ENCODE measurements around the gene MS4A8. TPM values are rescaled to one million over a fixed set of nuclear protein-coding genes. Genes with fewer than 3 reads are reported as not detected.

The MS4A8 gene
- total RNA-seq, 1 experiment from 2014 or later = not detected

DNA sequence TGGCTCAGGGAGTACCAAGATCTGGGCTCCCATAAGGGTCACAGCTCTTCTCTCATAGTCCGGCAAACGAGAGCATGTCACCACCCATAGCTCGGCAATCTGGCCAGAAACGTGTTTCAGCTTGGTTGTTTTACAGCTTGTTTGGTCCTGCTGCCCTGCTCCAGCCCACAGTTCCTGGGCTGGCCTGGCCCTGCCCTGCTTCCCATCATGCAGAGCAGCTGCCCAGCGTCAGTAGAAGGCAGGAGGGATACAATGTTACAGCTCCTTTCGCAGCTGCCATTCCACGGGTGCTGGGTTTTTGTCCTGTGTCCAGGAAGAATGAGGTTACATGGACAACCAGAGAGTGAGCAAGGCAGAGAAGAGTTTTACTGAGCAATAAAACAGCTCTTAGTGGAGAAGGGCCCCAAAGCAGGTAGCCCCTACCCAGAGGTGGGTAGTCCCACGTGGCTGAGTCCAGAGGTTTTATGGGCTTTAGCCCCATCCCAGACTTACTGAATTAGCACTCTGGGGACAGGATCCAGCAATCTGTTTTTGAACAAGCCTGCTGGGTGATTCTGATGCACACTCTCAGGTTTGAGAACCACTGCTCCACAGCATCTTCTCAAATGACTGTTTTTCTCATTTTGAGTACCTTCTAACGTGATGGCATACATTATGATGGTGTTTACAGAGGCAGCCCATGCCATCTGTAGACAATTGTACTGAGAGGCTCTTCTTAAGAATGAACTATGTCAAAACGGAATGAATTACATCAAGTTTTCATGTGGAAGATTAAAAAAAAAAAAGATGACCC lies 19.3 kb downstream of the MS4A8 start:
- H3K36me3 Mint-ChIP-seq (ENCODE audit: insufficient read depth in 1 of 3, low read depth in 3 of 3) = peaks cover 2 to 10% (median 2%) of the 10 kb centered on the region in 3 experiments; a peak in 5 of 7 replicates
- TF ChIP-seq CTCF (conservative IDR thresholded peaks at IDR 0.05) = no peak
- H3K4me1 ChIP-seq (ENCODE audit: insufficient read depth, low read length) = no peaks in the 10 kb centered on the region

More for the DNA sequence above, 19.3 kb downstream of the MS4A8 start:
- Histone ChIP-seq H3K18ac (ENCODE audit: insufficient read length, low read depth, low read length) (no peak overlapping the region), H3T11ph (ENCODE audit: low read length) (no peak overlapping the region), H3K4me2 (ENCODE audit: insufficient read depth, insufficient read length, low read length) (no peak overlapping the region), H2BK5ac (ENCODE audit: insufficient read length, low read length) (no peak overlapping the region), H3K79me1 (ENCODE audit: insufficient read depth, low read depth, low read length, poor library complexity, severe bottlenecking) (no peaks in the 10 kb centered on the region), H3K56ac (ENCODE audit: insufficient read length, low read depth, low read length) (no peak overlapping the region), H2BK120ac (ENCODE audit: low read depth, low read length, poor library complexity, severe bottlenecking) (no peak overlapping the region), H4K20me1 (ENCODE audit: control insufficient read depth, insufficient read depth, insufficient read length) (no peaks in the 10 kb centered on the region), H4K8ac (replicated peaks; ENCODE audit: insufficient read length, low read depth, low read length) (no peak overlapping the region), H2BK12ac (ENCODE audit: insufficient read length, low read depth, low read length) (no peak overlapping the region), H3K79me2 (ENCODE audit: insufficient read depth, low read length) (no peaks in the 10 kb centered on the region), H3K23ac (ENCODE audit: insufficient read length, low read depth, low read length) (no peak overlapping the region), H4K91ac (ENCODE audit: insufficient read length, low read depth, low read length) (no peak overlapping the region), H2AK5ac (ENCODE audit: insufficient read length, low read length) (no peak overlapping the region), H3K4ac (ENCODE audit: low read depth, low read length) (no peak overlapping the region), H3K14ac (ENCODE audit: insufficient read depth, low read length) (no peak overlapping the region; the same call in 1 of the 2 replicates), H3K9me3 (ENCODE audit: control insufficient read depth, low read depth, low read length) (no peaks in the 10 kb centered on the region), H2AFZ (ENCODE audit: low read length) (no peak overlapping the region), H3K27me3 (ENCODE audit: insufficient read depth, low read length) (no peaks in the 10 kb centered on the region), H3K27ac (ENCODE audit: insufficient read length, low read depth, low read length) (no peak overlapping the region), H3K9ac (ENCODE audit: extremely low read depth, insufficient read length, low read length) (no peak overlapping the region), H4K5ac (ENCODE audit: insufficient read length, low read depth, low read length) (no peak overlapping the region), H2BK15ac (ENCODE audit: low read depth, low read length) (no peak overlapping the region), H2BK20ac (ENCODE audit: low read depth, low read length, poor library complexity, severe bottlenecking) (no peak overlapping the region), H3K23me2 (ENCODE audit: insufficient read length, low read depth, low read length, poor library complexity, severe bottlenecking) (no peaks in the 10 kb centered on the region)
- Mint-ChIP-seq H3K9me3 (peaks cover 15 to 22% of the 10 kb centered on the region in 2 experiments), H3K27me3 (ENCODE audit: low read depth) (peaks cover 8% of the 10 kb centered on the region; the same call in 1 of the 2 replicates), H3K4me3 (no peak overlapping the region), H3K27ac (no peak overlapping the region), H3K4me1 (no peaks in the 10 kb centered on the region)
- no CpG with 5 or more reads among the region's 10 CpGs for WGBS (ENCODE audit: extremely low coverage, insufficient read length, low lambda C conversion rate)
- no peak for DNase-seq
